ENCODE results near the gene COL4A1.

DNA sequence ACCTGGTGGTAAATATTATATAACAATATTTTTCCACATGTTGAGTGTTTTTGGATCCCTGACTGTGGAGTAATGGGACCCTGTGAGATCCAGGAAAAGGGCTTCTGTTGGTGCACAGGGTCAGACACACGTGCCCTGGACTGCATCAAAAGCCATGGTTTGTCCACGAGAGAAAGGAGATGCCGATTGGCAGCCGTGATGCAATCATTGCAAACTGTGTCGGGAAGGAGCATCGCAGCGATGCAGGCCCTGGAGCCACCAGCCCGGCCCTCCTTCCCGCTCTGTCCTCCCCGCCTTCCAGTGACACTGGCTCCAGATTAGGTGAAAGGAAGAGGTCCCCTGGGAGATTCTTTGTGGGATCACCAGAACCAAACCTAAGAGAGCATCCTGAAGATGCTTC lies 9.2 kb upstream of the COL4A1 start:
- no peak for TF ChIP-seq POLR2A (IDR thresholded peaks at IDR 0.05)
- TF ChIP-seq, protein P1, sequence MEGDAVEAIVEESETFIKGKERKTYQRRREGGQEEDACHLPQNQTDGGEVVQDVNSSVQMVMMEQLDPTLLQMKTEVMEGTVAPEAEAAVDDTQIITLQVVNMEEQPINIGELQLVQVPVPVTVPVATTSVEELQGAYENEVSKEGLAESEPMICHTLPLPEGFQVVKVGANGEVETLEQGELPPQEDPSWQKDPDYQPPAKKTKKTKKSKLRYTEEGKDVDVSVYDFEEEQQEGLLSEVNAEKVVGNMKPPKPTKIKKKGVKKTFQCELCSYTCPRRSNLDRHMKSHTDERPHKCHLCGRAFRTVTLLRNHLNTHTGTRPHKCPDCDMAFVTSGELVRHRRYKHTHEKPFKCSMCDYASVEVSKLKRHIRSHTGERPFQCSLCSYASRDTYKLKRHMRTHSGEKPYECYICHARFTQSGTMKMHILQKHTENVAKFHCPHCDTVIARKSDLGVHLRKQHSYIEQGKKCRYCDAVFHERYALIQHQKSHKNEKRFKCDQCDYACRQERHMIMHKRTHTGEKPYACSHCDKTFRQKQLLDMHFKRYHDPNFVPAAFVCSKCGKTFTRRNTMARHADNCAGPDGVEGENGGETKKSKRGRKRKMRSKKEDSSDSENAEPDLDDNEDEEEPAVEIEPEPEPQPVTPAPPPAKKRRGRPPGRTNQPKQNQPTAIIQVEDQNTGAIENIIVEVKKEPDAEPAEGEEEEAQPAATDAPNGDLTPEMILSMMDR (IDR thresholded peaks at IDR 0.05): no peak
